Activated T-cell treated with anti-CD3 and anti-CD28 coated beads for 4 hours (primary cell): ENCODE data around the gene RSBN1L.
"Not testable (repeated sequence)": the region's sequence is repeated elsewhere in the genome, so short reads cannot be mapped to it uniquely, and the experiment has no call there.

Experiments
- DNase-seq: peaks from one replicate; pipeline ENCODE4 v3.0.0-alpha.2; 2020

Gene RSBN1L

GRCh38 chr7:77778535-77778934 lies 82.3 kb downstream of the RSBN1L start:
- no peak for DNase-seq

GRCh38 chr7:77782383-77782782 lies 86.1 kb downstream of the RSBN1L start:
- DNase-seq, result no peak

- DNase-seq, result no peak
These were observed 86.9 kb downstream of the RSBN1L start for GRCh38 chr7:77783111-77783510.

DNA sequence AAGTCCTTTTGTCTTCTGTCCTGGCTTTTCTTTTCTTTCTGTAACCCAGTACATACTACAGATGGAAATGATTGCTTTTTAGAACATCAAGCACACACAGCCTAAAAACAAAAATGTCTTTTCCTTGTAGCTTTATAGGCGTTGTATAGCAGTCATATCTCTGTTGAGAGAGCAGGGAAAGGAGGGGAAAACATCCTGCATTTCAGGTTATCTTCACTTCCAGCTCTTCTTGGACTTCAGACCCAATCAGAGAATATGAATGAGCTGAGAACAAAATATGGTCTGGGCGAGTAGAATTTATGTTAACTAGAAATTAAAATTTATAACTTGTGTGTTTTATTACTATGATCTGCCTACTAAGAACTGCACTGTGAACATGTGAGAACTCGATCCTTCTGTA lies 87.3 kb downstream of the RSBN1L start:
- no peak for DNase-seq

GRCh38 chr7:77784426-77784825 lies 88.2 kb downstream of the RSBN1L start:
- not testable (repeated sequence) for DNase-seq

DNA sequence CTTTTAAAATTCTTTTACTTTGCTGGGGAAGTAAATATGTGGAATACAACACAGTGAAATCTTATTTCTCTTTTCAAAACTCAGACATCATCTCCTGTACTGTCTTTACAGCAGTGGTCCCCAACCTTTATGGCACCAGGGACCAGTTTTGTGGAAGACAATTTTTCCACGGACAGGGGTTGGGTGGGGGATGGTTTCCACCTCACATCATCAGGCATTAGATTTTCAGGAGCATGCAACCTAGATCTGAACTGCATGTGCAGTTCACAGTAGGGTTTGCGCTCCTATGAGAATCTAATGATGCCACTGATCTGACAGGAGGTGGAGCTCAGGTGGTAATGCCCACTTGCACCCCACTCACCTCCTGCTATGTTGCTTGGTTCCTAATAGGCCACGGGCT lies 89.8 kb downstream of the RSBN1L start:
- no peak for DNase-seq

DNA sequence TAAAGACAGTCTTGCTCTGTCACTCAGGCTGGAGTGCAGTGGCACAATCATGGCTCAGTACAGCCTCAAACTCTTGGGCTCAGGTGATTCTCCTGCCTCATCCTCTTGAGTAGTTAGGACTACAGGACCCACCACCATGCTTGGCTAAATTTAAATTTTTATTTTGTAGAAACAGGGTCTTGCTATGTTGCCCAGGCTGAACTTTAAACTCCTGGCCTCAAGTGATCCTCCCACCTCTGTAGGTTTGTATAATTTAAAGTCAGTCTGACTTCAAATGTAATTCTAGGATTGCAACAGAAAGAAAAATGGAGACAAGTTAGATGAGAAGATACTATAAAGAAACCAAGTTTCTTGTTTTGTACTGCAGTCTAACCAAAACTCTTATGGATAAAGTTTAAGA lies 90.5 kb downstream of the RSBN1L start:
- no peak for DNase-seq

DNA sequence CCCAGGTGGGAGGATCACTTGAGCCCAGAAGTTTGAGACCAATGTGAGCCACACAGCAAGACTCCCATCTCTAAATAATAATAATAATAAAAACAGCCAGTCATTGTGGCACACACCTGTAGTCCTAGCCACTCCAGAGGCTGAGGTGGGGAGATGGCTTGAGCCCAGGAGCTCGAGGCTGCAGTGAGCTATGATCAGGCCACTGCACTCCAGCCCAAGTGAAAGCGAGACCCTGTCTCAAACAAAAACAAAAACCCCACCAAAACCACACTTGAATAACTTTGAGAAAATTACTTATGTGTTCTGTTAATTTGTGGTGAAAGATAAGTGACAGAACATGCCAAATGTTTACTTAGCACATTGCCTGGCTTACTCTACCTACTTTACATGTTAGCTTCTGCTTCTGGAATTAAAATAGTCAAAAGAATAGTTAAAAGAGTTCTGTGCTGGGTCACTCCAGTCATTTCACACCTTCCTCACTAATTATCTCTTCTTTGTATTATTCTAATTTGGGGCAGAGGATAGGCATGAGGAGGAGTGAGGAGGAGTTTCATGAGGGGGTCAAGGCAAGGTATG lies 92.2 kb downstream of the RSBN1L start:
- no peak for DNase-seq

- no peak for DNase-seq
These were observed 95.1 kb downstream of the RSBN1L start for GRCh38 chr7:77791336-77791735.

DNA sequence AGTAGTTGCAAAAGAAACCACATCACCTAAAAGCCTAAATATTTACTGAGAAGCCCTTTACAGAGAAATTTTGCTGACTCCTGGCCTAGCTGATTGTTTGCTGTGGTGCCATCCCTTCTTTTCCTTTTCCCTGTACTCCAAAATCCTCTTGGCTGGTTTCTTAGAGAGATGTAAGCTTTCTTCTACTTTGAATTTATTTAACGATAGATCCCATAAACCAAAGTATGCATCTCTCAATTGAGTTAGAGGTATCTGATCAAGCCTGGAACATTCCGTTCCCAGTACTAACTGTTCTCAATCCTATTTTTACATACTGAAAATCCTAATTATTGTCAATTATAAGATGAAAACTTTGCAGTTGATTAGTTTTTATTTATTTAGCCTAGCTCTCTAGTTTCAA lies 95.7 kb downstream of the RSBN1L start:
- no peak for DNase-seq

DNA sequence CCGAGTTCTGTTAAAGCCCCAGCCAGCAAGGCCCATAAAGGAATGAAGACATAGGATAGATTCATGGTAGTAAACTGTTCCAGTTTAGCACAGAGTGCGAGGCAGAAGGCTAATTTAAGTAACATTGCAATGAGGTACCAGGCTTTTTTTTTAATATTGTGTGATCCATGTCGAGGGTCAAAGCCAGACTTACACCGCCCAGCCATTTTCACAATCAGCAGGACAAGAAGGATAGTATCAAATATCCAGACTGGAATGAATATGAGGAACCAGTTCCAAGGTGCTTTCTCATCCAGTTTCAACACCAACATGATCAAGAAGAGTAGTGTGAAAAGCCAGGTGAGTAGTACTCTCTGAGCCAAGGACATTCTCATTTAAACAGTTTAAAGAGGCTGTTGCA lies 97.7 kb downstream of the RSBN1L start:
- DNase-seq, result no peak

GRCh38 chr7:77796109-77796508 lies 99.8 kb downstream of the RSBN1L start:
- no peak for DNase-seq

DNA sequence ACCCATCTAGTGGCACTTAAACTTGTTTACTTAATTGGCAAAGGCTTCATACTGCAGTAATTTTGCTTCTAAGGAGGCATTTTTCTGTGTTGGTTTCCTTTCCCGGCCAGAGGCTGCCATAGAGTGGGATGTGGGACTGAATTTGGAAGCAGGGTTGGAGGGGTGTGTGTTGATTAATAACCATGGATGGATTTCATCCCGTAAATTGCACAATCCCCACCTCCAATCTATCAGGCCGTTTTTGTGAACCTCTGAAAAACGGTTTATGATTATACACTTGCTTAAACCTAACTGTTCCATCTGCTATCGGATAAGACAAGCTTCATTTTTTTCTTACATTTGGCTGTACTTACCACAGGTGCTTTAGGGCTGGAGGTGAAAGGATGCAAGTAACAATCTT lies 100.7 kb downstream of the RSBN1L start:
- no peak for DNase-seq

DNA sequence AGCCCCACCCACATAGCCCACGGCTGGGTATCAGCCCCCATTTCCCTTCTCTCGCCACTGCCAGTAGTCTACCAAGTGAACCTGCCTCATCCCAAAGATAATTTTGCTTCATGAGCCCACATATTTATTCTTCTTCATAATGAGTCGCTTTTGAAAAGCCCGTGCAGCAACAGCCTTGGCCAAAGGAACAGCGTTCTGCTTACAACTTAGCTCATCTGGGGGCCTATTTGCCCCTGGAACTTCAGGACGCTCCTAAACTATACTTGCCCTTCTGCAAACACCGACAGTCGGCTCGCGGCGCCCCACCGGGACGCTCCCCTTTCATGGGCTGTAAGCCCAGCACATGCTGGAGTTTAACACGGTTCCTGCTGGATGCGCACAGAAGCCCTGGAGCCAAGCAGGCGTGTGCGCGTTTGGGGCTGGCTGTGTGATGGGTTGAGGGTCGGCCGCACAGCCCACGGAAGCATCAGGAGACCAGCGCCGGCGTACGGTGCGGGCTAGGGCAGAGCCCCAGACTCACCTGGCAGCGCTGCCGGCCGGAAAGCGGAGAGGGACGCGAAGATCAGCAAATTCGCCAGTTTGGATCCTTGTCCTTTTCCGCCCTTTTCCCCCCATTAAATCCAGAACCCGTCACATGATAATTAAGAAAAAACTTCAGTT lies 101.6 kb downstream of the RSBN1L start:
- DNase-seq, result no peak

GRCh38 chr7:77798394-77799077 lies 102.3 kb downstream of the RSBN1L start, which contains the start of the genes PHTF2 and TMEM60:
TSS of gene PHTF2 (plus strand) at chr7:77798773.
TSS of gene TMEM60 (minus strand) at chr7:77798434. CDS start at chr7:77794373, 4,061 bp downstream.
- DNase-seq, result peak; percentile 86

- DNase-seq, result no peak
These were observed 103.1 kb downstream of the RSBN1L start for GRCh38 chr7:77799078-77799964.

GRCh38 chr7:77800158-77800557 lies 103.9 kb downstream of the RSBN1L start:
- DNase-seq, result no peak

DNA sequence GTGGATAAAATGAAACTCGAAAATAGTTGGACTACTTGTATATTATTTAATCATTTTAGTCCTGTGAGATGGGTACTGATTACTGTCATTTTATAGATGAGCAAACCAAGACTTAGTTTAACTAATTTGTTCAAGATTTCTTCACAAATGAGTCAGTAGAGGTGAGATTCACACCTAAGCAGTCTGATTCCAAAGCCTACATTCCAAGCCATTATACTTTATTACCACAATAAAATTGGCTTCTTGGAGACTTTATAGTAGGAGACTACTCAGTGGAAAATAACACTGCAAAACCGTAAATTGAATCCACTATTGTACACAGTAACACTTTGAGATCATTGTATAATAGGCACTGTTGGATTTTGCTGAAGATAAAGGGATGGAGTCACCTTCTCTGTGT lies 104.5 kb downstream of the RSBN1L start:
- DNase-seq, result no peak

DNA sequence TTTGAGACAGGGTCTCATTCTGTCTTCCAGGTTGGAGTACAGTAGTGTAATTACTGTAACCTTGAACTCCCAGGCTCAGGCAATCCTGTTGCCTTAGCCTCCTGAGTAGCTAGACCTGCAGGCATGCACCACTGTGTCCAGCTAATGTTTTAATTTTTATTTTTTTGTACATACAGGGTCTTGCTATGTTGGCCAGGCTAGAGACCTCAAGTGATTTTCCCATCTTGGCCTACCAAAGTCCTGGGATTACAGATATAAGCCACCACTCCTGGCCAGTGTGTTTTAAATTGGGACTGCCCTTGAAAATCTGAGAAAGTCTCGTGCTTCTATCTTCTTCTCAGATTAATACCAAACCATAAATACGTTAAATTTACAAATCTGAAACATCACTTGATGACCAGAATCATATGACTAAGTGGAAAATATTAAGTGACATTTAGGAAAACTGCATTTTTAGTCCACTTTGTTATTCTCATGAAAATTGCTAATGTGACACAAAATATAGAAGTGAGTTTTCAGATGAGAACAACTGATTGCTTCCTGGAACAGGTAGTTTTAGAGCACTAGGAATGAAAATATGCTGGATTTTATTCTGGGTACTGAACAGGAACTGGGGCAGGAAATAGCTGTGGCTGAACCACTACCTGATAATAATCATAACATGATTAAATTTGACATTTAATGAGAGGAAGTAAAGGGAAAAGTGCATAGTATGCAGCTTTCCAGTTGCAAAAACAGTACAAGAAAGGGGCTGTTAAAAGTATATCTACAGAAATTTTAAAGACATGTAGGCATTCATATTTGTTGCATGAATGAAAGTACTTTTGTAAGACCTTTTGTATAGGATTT lies 106.5 kb downstream of the RSBN1L start:
- DNase-seq, result no peak

DNA sequence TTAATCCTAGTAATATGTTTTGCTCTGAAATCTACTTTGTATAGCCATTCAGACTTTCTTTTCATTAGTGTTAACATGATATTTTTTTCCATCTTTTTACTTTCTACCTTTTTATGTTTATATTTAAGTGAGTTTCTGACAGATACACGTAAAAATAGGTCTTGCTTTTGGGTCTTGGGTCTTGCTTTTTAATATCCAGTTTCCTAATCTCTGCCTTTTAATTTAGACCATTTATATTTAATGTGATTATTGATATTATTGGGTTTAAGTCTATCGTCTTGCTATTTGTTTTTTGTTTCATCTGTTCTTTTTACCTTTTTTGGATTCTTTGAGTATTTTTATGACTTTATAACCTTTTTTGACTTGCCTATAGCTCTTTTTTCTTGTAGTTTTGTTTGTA lies 110.2 kb downstream of the RSBN1L start:
- no peak for DNase-seq

- DNase-seq, result no peak
These were observed 112.3 kb downstream of the RSBN1L start for GRCh38 chr7:77808517-77808916.
